IPS-NIHi7 (cell line): ENCODE results near the gene COX10.
"Not testable (repeated sequence)": the region's sequence is repeated elsewhere in the genome, so short reads cannot be mapped to it uniquely, and the experiment has no call there.

Experiments used
- DNase-seq: peaks from one replicate; pipeline ENCODE4 v3.0.0; 2012; ENCODE audit warnings: mixed read lengths; ENCODE audit errors: extremely low spot score

COX10 gene

DNA sequence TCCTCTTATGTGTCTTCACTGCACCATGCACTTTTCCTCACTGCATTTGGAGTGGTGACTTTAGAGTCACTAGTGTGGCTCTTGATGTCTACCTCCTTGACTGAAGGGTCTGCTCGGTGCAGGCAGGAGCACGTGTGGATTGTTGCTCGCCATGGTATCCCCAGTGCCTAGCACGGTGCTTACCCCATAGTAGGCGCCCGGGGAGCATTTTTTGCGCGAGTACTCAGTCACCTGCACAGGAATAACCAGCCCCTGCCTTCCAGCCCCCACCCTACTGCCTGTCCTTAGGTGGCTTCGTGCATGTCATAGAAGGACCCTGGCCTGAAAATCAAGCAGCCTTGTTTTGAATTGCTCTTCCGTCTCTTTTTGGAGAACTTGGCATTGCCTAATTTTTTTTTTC is 136.1 kb downstream of the COX10 start:
- no peak for DNase-seq

DNA sequence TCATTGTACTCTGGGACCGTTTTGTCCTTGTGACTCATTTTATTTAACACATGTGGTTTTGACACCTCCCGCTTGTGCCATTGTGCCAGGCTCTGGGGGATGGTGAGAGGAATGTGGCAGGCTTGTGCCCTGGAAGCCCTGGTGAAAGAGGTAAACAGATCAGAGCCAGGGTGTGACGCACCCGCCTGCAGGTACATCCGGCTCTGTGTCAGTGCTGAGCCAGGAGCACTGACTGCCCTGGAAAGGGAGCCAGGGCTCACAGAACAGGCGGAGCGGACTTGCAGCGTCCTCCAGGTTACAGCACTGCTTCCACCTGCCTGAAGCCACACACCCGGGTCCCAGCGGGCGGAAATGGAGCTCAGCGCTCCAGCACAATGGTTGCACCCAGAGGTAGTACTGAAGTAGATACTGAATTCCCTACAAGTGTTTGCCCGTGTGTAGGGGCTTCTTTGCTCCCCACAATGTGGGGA is 136.7 kb downstream of the COX10 start:
- no peak for DNase-seq

- DNase-seq, result no peak
These were observed 137.6 kb downstream of the COX10 start for GRCh38 chr17:14206891-14207290.

DNA sequence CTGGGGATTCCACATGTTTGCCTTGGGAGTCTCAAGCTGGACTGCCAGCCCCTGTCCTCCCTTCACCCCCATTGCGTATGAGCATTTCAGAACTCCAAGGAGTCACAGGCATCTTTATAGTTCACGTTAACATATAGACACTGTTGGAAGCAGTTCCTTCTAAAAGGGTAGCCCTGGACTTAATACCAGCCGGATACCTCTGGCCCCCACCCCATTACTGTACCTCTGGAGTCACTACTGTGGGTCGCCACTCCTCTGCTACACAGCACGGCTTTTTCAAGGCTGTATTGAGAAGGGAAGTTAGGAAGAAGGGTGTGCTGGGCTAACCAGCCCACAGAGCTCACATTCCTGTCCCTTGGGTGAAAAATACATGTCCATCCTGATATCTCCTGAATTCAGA is 138.5 kb downstream of the COX10 start:
- DNase-seq, result no peak

GRCh38 chr17:14209215-14209614 is 139.9 kb downstream of the COX10 start:
- DNase-seq, result no peak

GRCh38 chr17:14211246-14211645 is 141.9 kb downstream of the COX10 start:
- DNase-seq, result no peak

DNA sequence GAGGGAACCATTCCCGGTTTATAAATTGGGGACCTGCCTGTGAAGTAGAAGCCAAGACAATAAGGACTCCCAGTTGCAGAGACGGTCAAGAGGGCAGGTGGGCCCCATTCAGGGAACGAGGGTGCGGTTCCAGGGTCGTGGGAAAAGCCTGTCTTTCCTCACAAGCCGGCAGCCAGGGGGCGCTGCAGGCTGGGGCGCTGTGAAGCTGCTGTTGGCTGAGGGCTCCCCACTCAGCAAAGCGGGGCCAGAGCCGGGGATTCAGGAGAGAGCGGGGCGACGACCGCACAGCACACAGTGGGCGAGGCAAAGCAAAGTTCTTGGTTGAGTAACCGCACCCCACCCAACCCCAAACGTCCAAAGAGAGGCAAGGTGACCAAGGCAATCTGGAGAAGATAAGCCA is 142.5 kb downstream of the COX10 start:
- peak; percentile 58 for DNase-seq

DNA sequence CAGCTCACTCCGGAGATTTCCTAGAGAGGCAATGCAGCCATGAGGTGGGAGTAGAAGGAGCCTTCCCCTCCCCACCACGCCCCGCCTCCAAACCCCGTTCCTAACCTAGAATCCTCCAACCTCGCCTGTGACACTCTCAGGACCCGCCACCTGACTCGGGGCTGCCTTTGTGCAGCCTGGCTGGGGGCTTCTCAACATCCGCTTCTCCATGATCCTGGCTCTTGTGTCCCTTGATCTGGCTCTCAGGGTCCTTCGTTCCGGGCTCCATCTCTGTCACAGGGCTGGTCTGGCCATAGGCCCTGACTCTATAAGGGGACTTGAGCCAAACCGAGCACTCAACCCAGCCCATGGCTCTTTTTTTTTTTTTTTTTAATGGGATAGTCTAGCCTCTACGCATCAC is 143.1 kb downstream of the COX10 start:
- no peak for DNase-seq

GRCh38 chr17:14214271-14214670 is 145.0 kb downstream of the COX10 start:
- DNase-seq, result no peak

- no peak for DNase-seq
These were observed 153.3 kb downstream of the COX10 start for GRCh38 chr17:14222611-14223010.

- no peak for DNase-seq
These were observed 156.1 kb downstream of the COX10 start for GRCh38 chr17:14225254-14225980.

DNA sequence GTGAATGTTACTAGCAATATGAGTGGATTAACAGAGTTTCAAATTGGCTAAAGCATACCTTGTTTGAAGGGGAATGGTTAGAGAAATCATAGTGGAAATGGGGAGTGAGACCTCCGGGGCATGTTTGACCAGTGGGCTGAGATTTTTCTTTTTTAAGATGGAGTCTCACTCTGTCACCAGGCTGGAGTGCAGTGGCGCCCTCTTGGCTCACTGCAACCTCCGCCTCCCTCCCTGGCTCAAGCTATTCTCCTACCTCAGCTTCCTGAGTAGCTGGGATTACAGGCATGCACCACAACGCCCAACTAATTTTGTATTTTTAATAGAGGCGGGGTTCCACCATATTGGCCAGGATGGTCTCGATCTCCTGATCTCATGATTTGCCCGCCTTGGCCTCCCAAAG is 157.7 kb downstream of the COX10 start:
- no peak for DNase-seq

- DNase-seq, result no peak
These were observed 159.6 kb downstream of the COX10 start for GRCh38 chr17:14228903-14229302.

- DNase-seq, result not testable (repeated sequence)
These were observed 161.9 kb downstream of the COX10 start for GRCh38 chr17:14231187-14231586.

GRCh38 chr17:14235047-14235446 is 165.7 kb downstream of the COX10 start:
- DNase-seq, result not testable (repeated sequence)

GRCh38 chr17:14236032-14236431 is 166.7 kb downstream of the COX10 start:
- not testable (repeated sequence) for DNase-seq

DNA sequence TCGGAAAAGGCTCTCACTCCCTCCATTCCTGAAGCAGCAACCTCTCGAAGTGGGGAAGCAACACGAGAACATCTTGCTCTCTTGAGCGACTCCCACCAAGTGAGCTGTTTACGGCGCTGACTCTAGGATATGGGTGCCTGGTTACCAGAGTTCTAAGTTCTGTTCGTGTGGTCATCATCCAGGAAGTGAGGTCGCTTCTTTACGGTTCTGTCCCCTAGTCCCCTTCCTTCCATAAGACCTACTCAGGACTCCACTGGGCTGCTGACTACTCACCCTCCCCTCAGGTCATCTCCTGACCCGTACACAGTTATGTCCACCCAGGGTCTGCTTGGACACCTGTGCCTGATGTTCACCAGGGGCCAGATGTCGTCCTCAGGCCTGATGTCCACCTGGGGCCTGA is 167.5 kb downstream of the COX10 start, which contains the start of gene CDRT15:
Gene CDRT15, minus strand, starts transcription at position 101 of the 400 bp plus-strand sequence. Its CDS starts 29 bp downstream, at position 72.
- not testable (repeated sequence) for DNase-seq

- DNase-seq, result not testable (repeated sequence)
These were observed 170.0 kb downstream of the COX10 start for GRCh38 chr17:14239271-14239670.

- no peak for DNase-seq
These were observed 175.7 kb downstream of the COX10 start for GRCh38 chr17:14245002-14245401.

GRCh38 chr17:14245629-14246028 is 176.3 kb downstream of the COX10 start:
- DNase-seq, result no peak
